K562 (cell line): ENCODE results near the gene SULT2B1. TPM values are rescaled to one million over a fixed set of nuclear protein-coding genes. Genes with fewer than 3 reads are reported as not detected.

Experiments
- AFF4 ChIP-seq: sonication (generic); formaldehyde crosslinking; IDR thresholded peaks from 2 replicates; pipeline ENCODE4 v1.8.0; 2023; ENCODE audit warnings: mild to moderate bottlenecking, missing genetic modification reagents
- ATF1 ChIP-seq, 2 experiments: fragments of 450-650 bp in 1 of 2; IDR thresholded peaks; 2 replicates each; pipeline ENCODE4 v1.6.1; 2016; ENCODE audit warnings: missing compliant biosample characterization in 1 of 2, missing genetic modification characterization in 1 of 2
- CCAR2 ChIP-seq: fragments of 200-400 bp; formaldehyde crosslinking; IDR thresholded peaks from 2 replicates; pipeline ENCODE4 v1.6.1; 2017; ENCODE audit warnings: mild to moderate bottlenecking, low read depth, low read length
- CGGBP1 ChIP-seq: fragments of 250-450 bp; sonication (Bioruptor Pico); IDR thresholded peaks from 2 replicates; pipeline ENCODE4 v1.9.0; 2021; ENCODE audit warnings: mild to moderate bottlenecking
- E2F1 ChIP-seq: sonication (generic); formaldehyde crosslinking; IDR thresholded peaks from 2 replicates; pipeline ENCODE4 v1.8.1; 2023; ENCODE audit warnings: mild to moderate bottlenecking, missing genetic modification reagents, moderate library complexity
- KAT8 ChIP-seq: fragments of 450-650 bp; IDR thresholded peaks from 2 replicates; pipeline ENCODE4 v1.6.1; 2016; ENCODE audit warnings: low read depth, mild to moderate bottlenecking
- KDM4B ChIP-seq, 2 experiments: fragments of 450-650 bp in 1 of 2; sonication (generic) in 1 of 2; IDR thresholded peaks; 2 replicates each; pipeline ENCODE4 v1.6.1; 2016 to 2017; ENCODE audit warnings: borderline replicate concordance in 2 of 2, antibody characterized with exemption in 1 of 2, low read depth in 1 of 2, mild to moderate bottlenecking in 1 of 2
- RFX7 ChIP-seq: fragments of 250-450 bp; sonication (Bioruptor Pico); IDR thresholded peaks from 2 replicates; pipeline ENCODE4 v1.5.1; 2021; ENCODE audit warnings: mild to moderate bottlenecking
- RREB1 ChIP-seq: fragments of 250-450 bp; sonication (Bioruptor Pico); IDR thresholded peaks from 2 replicates; pipeline ENCODE4 v1.4.0; 2020
- TEAD2 ChIP-seq: fragments of 450-650 bp; IDR thresholded peaks from 2 replicates; pipeline ENCODE4 v1.6.1; 2016; ENCODE audit warnings: missing genetic modification characterization, control low read depth, missing compliant biosample characterization
- TFE3 ChIP-seq: fragments of 450-650 bp; formaldehyde crosslinking; IDR thresholded peaks from 2 replicates; pipeline ENCODE4 v1.4.0; 2020; ENCODE audit warnings: mild to moderate bottlenecking, mixed read lengths
- ZNF124 ChIP-seq: sonication (generic); formaldehyde crosslinking; IDR thresholded peaks from 2 replicates; pipeline ENCODE4 v1.8.1; 2022; ENCODE audit warnings: missing genetic modification reagents
- polyA plus RNA-seq, 8 experiments: library from polyadenylated mRNA; depleted of rRNA in 4 of 8; stranded (reverse) in 5 of 8; unstranded in 3 of 8; fragments of >200 nt; fragmentation: Nextera tagmentation in 2 of 8; fragmentation: Illumina TruSeq in 1 of 8; extraction: Ambion mirVana in 2 of 8; extraction: Trizol in 1 of 8; gene quantifications; 2 replicates each; pipeline versions ENCODE4 v1.2.1 to v1.2.3, GENCODE V29; 2011 to 2014; ENCODE audit warnings: inconsistent platforms in 1 of 8, missing spikeins in 1 of 8
- total RNA-seq, 7 experiments: library from RNA; depleted of rRNA in 6 of 7; stranded (reverse); fragments of >200 nt in 6 of 7; fragmentation: Illumina TruSeq in 2 of 7; extraction: Trizol in 2 of 7; gene quantifications; 2 replicates each; pipeline versions ENCODE4 v1.2.1 to v1.2.3, GENCODE V29; 2011 to 2021; ENCODE audit warnings: low replicate concordance in 1 of 7
- TF ChIP-seq, protein P1 (sequence below): sonication (generic); formaldehyde crosslinking; IDR thresholded peaks from 2 replicates; pipeline ENCODE4 v1.8.0; 2022; ENCODE audit warnings: mild to moderate bottlenecking, low read depth, missing genetic modification reagents

The SULT2B1 gene
- total and polyA plus RNA-seq, 9 of the 15 experiments (the other 6 are each of a cell fraction or from before 2014, with no cell fraction given): 0.09 to 0.62 (median 0.22) TPM; not detected in 2

DNA sequence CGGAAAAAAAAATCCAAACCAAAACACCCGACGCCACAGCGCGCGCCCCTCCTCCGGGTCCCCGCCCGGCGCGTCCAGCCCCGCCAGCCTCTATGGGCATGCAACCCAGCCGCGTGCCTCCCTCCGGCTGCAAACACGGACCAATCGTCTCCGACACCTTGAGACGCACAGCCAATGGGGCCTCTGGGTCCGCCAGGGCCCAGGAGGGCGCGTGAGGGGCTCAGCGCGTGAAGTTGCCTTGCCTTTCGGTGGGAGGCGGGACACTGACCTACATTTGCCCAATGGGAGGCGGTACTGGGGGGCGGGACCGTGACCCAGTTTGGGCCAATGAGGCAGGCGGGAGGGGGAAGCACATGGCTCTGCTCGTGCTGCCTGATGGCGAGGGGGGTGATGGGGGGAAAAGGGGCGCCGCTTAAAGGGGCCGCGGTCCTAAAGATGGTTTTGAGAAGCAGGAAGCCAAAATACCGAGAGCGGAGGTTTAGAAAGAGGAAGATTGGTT is 85.5 kb downstream of the SULT2B1 start (continued):
- TF ChIP-seq RREB1 (CRISPR knock-in tag): no peak
- peak in 1 of 2 experiments; percentile 29; a peak in 1 of 4 replicates for TF ChIP-seq KDM4B (IDR thresholded peaks at IDR 0.05; ENCODE audit: borderline replicate concordance in 2 of 2, low read depth in 1 of 2)
- no peak for TF ChIP-seq CGGBP1 (CRISPR knock-in tag)
- TF ChIP-seq, protein P1, sequence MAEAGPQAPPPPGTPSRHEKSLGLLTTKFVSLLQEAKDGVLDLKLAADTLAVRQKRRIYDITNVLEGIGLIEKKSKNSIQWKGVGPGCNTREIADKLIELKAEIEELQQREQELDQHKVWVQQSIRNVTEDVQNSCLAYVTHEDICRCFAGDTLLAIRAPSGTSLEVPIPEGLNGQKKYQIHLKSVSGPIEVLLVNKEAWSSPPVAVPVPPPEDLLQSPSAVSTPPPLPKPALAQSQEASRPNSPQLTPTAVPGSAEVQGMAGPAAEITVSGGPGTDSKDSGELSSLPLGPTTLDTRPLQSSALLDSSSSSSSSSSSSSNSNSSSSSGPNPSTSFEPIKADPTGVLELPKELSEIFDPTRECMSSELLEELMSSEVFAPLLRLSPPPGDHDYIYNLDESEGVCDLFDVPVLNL (CRISPR knock-in tag): peak; percentile 87; the same call in 1 of the 2 replicates
- TF ChIP-seq RFX7 (CRISPR knock-in tag): no peak
- TF ChIP-seq ATF1 (CRISPR knock-in tag; IDR thresholded peaks at IDR 0.05): no peak
- peak; percentile 89 for TF ChIP-seq ATF1 (tag; IDR thresholded peaks at IDR 0.05)
- TF ChIP-seq CCAR2: no peak
- no peak for TF ChIP-seq ZNF124
- TF ChIP-seq E2F1 (CRISPR knock-in tag): peak; percentile 73
- TF ChIP-seq TFE3 (CRISPR knock-in tag): 0 out of 2 replicates have a peak, but pooled peaks have one; percentile 5
- TF ChIP-seq TEAD2 (tag): no peak
- no peak; the same call in none of the 2 replicates for TF ChIP-seq AFF4 (CRISPR knock-in tag)
- no peak for TF ChIP-seq KAT8
